Measurements from ENCODE around the gene SLC25A45.

Gene SLC25A45

GRCh38 chr11:65404638-65405339 lies 22.3 kb upstream of the SLC25A45 start:
- DNase-seq (ENCODE audit: low read depth in 3 of 3) = no peak

- DNase-seq (ENCODE audit: low read depth in 3 of 3) = no peak
These were observed 21.8 kb upstream of the SLC25A45 start for GRCh38 chr11:65404210-65404609.

GRCh38 chr11:65403607-65404121 lies 21.2 kb upstream of the SLC25A45 start:
- DNase-seq (ENCODE audit: low read depth in 3 of 3) = no peak

DNA sequence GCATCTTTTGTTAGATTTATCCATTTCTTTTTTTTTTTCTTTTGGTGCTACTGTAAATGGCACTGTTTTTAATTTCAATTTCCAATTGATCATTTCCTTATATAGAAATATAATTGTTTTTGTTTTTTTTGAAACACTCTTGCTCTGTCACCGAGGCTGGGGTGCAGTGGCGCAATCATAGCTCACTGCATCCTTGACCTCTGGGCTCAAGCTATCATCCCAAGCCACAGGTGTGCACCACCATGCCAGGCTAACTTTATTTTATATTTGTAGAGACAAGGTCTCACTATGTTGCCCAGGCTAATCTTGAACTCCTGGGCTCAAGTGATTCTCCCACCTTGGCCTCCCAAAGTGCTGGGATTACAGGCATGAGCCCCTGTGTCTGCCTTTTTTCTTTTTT lies 20.3 kb upstream of the SLC25A45 start:
- DNase-seq (ENCODE audit: low read depth in 3 of 3) = no peak

DNA sequence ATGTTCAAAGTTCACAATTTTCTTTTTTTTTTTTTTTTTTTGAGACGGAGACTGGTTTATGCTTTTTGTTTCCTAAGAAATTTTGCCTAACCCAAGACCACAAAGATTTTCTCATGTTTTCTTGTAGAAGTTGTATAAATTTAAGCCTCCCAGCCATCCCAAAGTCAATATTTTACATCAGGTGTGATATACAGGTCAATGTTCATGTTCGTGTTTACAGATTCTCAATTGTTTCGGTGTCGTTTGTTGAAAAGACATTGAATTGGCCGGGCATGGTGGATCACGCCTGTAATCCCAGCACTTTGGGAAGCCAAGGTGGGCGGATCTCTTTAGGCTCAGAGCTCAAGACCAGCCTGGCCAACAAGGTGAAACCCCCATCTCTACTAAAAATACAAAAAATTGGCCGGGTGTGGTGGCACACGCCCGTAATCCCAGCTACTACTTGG lies 19.4 kb upstream of the SLC25A45 start:
- DNase-seq (ENCODE audit: low read depth in 3 of 3) = no peak

GRCh38 chr11:65401073-65401802 lies 18.8 kb upstream of the SLC25A45 start:
- DNase-seq (ENCODE audit: low read depth in 3 of 3) = no peak

DNA sequence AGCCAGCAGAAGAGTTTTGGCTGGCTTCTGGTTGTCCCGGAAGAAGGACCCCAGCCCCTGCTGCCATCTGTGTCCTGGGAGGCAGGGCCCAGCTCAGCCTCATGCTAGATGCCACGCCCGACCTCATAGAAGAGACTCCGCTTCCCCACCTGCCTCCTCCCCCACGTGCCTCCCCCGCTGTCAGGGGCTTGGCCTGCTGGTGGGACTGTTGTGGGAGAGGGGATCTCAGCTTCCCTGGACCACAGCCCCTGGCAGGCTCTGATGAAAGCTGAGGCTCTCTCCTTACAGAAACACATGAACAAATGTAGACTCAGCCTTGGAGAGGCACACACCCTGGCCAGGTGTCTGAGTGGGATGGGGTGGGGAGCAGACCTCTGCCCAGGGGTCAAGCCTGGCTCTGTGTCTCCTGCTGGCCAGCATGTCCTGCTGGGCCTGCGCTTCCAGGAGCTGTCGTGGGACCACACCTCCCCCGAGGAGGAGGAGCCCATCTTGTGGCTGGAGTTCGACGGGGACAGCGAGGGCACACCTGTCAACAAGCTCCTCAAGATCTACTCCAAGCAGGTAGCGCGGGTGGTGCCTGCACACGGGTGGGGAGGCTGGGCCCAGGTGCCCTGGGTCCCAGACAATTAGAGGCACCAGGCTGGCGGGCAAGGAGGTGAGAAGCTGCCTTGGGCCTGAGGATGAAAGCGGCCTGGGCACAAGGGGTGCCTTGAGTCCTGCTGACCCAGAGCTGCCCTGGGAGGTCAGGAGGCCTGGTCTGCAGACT lies 18.0 kb upstream of the SLC25A45 start:
- DNase-seq (ENCODE audit: low read depth in 3 of 3) = no peak

DNA sequence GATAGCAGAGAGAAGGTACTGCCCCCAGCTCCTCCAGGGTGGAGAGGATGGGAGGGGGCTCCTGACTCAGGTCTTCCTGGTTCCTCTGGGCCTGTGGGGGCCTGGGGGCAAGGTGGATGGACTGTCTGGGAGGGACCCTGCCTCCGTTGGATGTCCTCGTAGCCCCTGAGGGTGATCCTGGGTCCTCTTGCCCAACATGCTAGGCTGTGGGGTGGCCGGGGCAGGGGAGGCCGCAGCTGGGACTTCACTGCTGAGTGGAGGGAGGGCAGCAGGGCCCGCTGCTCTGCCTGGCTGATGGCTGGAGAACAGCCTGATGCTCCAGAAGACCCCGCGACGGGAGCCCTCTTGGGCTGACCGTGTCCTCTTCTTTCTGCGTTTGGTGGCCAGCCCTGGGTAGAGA lies 17.4 kb upstream of the SLC25A45 start:
- DNase-seq (ENCODE audit: low read depth in 3 of 3) = no peak

- no peak for DNase-seq (ENCODE audit: low read depth in 3 of 3)
These were observed 16.8 kb upstream of the SLC25A45 start for GRCh38 chr11:65399249-65399648.

GRCh38 chr11:65398362-65398910 lies 16.0 kb upstream of the SLC25A45 start:
- no peak for DNase-seq (ENCODE audit: low read depth in 3 of 3)

GRCh38 chr11:65396769-65397745 lies 14.6 kb upstream of the SLC25A45 start:
- DNase-seq (ENCODE audit: low read depth in 3 of 3) = no peak

GRCh38 chr11:65395961-65396530 lies 13.6 kb upstream of the SLC25A45 start:
- no peak for DNase-seq (ENCODE audit: low read depth in 3 of 3)

DNA sequence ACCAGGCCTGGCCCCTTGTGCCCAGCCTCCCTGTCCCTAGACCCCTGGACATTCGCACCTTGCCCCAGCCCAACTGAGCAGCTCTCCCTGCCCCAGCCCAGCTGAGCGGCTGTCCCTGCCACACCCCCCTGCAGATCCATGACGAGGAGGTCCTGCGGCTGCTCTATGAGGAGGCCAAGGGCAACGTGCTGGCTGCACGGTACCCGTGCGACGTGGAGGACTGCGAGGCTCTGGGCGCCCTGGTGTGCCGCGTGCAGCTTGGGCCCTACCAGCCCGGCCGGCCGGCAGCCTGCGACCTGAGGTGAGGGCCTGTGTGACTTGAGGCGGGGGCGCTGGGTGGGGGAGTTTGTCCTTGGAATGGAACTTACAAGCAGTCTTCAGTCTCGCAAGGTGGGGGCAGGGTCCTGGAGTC lies 11.7 kb upstream of the SLC25A45 start:
- no peak for DNase-seq (ENCODE audit: low read depth in 3 of 3)

DNA sequence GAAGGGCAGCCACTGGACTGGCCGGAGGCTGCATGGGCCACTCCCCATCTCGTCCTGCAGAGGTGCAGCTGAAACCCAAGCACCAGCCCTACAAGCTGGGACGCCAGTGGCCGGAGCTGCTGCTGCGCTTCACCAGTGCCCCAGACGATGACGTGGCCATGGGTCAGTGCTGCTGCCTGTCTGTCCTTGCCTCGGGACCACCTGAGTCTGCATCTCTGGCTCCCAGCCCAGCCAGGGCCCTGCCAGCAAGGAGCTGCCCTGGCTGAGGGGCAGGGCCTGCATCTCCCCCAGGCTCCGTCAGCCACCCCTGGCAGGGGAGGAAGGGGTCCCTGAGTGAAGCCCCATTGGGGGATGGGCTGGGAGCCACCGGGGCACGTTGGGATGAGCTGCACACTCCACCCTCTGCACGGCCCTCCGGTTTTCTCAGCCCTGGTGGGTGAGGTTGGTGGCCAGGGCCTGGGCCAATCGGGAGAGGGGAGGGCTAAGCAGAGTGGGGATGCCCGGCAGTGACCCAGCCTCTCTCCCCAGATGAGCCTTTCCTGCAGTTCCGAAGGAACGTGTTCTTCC lies 11.2 kb upstream of the SLC25A45 start:
- no peak for DNase-seq (ENCODE audit: low read depth in 3 of 3)

DNA sequence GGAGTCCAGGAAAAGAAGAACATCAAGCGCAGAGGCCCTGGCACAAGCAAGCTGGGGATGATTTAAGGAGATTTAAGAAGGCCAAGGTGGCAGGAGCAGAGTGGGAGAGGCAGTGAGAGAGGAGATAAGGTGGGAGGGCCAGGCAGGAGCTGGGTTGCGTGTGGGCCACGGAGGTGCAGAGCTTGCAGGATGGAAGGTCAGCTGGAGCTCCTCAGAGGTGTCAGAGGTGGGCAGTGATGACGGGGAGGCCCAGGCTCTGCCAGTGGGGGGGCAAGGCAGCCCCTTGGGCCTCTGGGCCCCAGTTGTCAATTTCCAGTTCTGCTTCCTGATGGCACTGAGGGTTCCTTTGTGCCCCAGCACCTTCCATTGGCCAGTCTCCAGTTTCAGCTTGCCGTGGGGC lies 10.5 kb upstream of the SLC25A45 start:
- DNase-seq (ENCODE audit: low read depth in 3 of 3) = no peak

GRCh38 chr11:65392186-65392829 lies 9.9 kb upstream of the SLC25A45 start:
- no peak for DNase-seq (ENCODE audit: low read depth in 3 of 3)

GRCh38 chr11:65390996-65391395 lies 8.6 kb upstream of the SLC25A45 start:
- no peak for DNase-seq (ENCODE audit: low read depth in 3 of 3)

DNA sequence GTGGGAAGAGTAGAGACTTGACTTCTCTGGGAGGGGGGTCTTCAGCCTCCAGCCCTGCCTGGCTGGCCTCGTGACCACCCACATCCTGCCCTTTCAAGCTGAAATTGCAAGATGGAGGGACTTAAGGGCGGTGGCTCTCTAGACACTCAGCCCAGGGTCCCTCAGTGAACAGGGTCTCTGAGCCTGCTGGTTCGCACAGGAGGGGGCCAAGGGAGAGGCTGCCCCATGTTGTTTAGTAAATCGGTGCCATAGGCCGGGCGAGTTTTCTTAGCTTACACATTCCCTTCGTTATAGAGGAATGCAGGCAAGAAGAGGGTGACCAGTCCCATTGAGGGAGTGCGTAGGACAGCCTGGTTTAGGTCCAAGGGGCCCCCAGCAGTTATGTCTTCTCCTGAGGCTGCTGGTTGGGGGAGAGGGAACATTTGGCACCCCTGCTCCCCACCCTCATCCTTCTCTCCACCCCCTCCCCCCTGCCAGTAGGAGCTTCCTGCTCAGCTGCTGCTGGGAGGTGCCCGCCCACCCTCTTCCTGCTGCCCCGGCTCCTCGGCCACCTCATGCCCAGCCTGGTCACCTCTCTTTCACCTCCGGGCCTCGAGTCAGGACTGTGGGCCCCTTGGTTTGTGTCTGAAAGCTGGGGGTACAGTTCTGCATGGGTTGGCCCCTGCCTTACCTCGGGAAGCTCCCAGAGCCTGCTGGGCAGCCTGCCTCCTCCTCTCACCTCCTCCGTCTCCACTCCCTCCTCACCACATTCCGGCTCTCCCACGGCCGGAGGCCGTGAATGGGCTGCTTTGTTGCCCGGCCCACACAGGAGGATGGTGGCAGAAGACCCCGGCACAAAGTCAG lies 7.9 kb upstream of the SLC25A45 start:
- DNase-seq (ENCODE audit: low read depth in 3 of 3) = no peak

Measured in stimulated activated CD4-positive, alpha-beta T cell treated with anti-CD3 and anti-CD28 coated beads, TNF-alpha, amount 100 ng/mL, for 48 hours (primary cell).